ENCODE data around the gene ABTB2.

The ABTB2 gene

DNA sequence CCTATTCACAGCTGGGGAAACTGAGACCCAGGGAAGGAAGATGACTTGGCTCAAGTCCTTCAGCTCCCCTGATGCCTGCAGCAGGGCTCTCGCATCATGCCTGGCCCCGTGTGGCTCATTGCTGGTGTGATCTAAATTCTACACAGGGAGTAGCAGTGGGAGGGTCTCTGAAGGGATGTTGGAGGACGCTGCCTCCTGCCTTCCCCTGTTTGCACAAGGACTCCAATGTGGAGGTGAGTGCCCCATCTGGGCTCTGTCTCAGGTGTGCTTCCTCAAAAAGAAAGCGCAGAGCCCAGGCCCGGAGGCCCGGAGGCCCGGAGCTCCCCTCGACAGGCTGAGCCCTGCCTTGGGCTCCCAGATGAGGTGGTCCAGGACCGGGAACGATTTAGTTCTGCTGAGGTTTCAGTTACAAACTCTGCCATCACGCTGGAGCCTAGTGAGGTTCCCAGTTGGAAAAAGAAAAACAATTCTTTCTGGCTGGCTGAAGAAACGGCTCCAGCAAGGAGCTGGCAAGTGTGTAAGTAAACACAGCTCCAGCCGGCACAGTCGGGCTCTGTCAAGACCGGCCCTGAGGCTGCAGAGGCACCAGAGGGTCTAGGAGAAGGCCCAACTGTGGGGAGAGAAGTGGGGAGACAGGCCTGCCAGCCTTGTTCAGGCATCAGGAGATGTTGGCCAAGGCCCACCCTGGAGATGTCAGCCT is 202.6 kb downstream of the ABTB2 start:
- TF ChIP-seq, protein P1, sequence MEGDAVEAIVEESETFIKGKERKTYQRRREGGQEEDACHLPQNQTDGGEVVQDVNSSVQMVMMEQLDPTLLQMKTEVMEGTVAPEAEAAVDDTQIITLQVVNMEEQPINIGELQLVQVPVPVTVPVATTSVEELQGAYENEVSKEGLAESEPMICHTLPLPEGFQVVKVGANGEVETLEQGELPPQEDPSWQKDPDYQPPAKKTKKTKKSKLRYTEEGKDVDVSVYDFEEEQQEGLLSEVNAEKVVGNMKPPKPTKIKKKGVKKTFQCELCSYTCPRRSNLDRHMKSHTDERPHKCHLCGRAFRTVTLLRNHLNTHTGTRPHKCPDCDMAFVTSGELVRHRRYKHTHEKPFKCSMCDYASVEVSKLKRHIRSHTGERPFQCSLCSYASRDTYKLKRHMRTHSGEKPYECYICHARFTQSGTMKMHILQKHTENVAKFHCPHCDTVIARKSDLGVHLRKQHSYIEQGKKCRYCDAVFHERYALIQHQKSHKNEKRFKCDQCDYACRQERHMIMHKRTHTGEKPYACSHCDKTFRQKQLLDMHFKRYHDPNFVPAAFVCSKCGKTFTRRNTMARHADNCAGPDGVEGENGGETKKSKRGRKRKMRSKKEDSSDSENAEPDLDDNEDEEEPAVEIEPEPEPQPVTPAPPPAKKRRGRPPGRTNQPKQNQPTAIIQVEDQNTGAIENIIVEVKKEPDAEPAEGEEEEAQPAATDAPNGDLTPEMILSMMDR (IDR thresholded peaks at IDR 0.05) = no peak

DNA sequence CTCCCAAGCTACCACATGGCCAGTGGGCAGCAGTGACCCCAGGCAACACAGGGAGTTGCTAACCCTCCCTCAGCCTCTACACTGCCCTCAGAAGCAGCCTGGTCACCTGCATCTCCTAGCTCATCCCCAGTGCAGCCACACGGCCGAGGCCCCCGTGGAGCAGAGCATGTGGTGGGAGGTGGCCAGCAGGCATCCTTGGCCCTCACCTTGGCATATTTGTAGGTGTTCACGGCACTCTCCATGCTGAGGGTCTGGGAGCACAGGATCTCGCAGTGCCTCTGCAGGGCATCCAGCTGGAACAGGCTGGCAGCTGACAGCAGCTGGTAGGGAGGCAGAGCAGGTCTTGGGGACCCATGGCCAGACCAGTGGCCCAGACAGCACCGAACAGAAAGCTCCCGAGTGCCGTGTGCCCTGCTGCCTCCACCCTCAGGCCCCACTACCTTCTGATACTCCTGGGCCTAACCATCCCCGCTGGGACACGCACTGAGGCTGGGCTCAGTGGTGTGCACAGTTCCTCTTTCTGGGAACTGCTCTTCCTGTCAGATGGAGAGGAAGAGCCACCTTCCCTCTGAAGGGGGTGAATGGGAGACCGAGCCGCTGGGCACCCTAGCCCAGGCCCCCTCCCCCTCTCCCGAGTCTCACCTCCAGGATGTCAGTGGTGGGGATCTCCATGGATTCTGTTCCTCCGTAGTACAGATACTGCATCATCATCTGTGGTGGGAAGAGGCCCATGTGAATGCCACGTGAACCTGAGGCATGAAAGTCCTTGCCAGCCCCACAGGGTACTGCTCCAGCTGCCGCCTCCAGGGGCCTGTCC is 203.5 kb downstream of the ABTB2 start:
- TF ChIP-seq, protein P1 (IDR thresholded peaks at IDR 0.05) = no peak

- TF ChIP-seq, protein P1 (IDR thresholded peaks at IDR 0.05) = no peak
Measured at GRCh38 chr11:34151916-34152845, 205.6 kb downstream of the ABTB2 start.

- TF ChIP-seq, protein P1 (IDR thresholded peaks at IDR 0.05) = no peak
Measured at GRCh38 chr11:34151166-34151565, 206.6 kb downstream of the ABTB2 start.

DNA sequence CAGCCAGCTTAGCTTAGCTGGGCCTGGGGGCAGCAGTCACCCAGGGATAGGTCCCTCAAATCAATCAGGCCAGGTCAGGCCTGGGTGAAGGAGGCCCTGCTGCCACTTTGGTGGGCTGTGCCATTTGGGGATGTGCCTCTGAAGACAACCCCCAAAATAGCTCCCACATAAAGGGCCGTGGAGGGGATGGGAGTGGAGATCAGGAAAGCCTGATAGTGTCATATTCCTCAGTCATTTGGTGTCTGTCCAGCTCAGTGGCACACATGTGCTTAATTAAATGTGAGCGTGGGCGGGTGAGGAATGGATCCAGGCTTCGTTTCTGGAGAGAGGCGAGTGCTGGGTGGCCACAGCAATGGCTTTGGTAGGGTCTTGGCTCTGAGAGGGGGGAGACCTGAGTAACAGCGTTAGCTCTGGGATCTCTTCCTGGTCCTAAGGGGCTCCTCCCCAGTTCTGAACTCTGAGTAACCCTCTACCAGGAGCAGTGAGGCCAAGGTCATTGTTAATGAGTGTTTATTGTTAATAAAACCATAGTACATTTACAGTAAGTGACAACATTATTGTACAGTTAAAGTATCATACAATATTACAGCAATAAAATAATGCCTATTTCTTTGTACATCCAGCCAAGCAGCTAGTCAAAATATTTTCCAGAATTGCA is 207.2 kb downstream of the ABTB2 start:
- TF ChIP-seq, protein P1 (IDR thresholded peaks at IDR 0.05) = no peak

DNA sequence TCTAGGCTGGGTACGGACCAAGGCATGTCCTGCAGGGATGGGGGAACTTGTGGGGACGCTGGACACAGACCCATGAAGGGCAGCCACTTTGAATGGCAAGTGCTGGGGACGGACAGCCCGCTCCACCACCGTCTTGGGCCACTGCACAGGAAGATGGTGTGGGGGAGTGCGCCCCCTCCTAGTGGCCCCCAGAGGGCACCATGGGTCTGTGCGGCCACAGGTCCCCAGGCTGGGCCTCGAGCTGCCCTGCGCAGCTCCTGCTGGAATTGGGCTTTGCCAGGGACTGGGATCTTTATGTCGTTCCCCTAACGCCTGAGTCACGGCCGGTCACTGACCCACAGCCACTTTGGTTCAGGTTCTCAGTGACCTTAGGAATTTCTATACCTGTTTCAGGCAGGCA is 208.0 kb downstream of the ABTB2 start:
- TF ChIP-seq, protein P1 (IDR thresholded peaks at IDR 0.05) = peak; percentile 50

GRCh38 chr11:34149274-34149673 is 208.5 kb downstream of the ABTB2 start:
- TF ChIP-seq, protein P1 (IDR thresholded peaks at IDR 0.05) = no peak
